ENCODE data around the gene ANKZF1. TPM values are rescaled to one million over a fixed set of nuclear protein-coding genes. Genes with fewer than 3 reads are reported as not detected.
"Not testable (repeated sequence)": the region's sequence is repeated elsewhere in the genome, so short reads cannot be mapped to it uniquely, and the experiment has no call there.

Gene ANKZF1
- total and polyA plus RNA-seq, 2 of the 4 experiments (the other 2 are of a cell fraction): 18.6 to 33.8 TPM

- H3K23ac ChIP-seq (ENCODE audit: low read depth, low read length): peak overlapping the region; percentile 45; the same call in 1 of the 2 replicates
- peaks cover 13% of the 10 kb centered on the region for H3K9me1 ChIP-seq (ENCODE audit: insufficient read depth, low read length)
- no peaks in the 10 kb centered on the region for H3K9me3 ChIP-seq (ENCODE audit: control insufficient read depth, insufficient read depth, low read length)
- WGBS, 2 experiments (ENCODE audit: extremely low coverage in 2 of 2, insufficient read length in 1 of 2): 55% methylated on average over 3 of the region's 12 CpGs; no CpG with 5 or more reads in 1 of the 2 experiments
- H2AK5ac ChIP-seq (ENCODE audit: low read depth, low read length): no peak overlapping the region
- H4K8ac ChIP-seq (ENCODE audit: low read depth in 2 of 2, low read length in 2 of 2): no peak overlapping the region
- peak overlapping the region; percentile 94 for H3K4me2 ChIP-seq (ENCODE audit: low read depth, low read length)
- H3K27ac ChIP-seq (ENCODE audit: insufficient read depth, low read length): no peak overlapping the region
- ChIA-PET POLR2A (ENCODE audit: unreplicated experiment) (no interaction called here), CTCF (interaction anchor here (1.2 kb wide), 1 partner anchor 23 kb away, joined by 4 read pairs; no protein-coding TSS in a partner anchor)
- no peak overlapping the region for H4K5ac ChIP-seq (ENCODE audit: low read depth, low read length)
- peaks cover 28% of the 10 kb centered on the region for H3K4me1 ChIP-seq (ENCODE audit: control insufficient read depth, insufficient read depth, low read length)
- peak overlapping the region; percentile 57 for H3K4me3 ChIP-seq (ENCODE audit: insufficient read depth, low read depth, low read length)
- DNase-seq: no peak
- H3K56ac ChIP-seq (ENCODE audit: extremely low read depth, insufficient read depth, low read length): no peak overlapping the region
- 0 out of 2 replicates have a peak, but pooled peaks cover 3% of the 10 kb centered on the region for H4K20me1 ChIP-seq (ENCODE audit: insufficient read depth, low read length)
- TF ChIP-seq NFE2L2 (IDR thresholded peaks at IDR 0.05; ENCODE audit: low read depth, low read length): peak; percentile 39; the same call in 1 of the 2 replicates
- no peak for TF ChIP-seq RAD21 (IDR thresholded peaks at IDR 0.05; ENCODE audit: low read length)
- TF ChIP-seq CEBPB (IDR thresholded peaks at IDR 0.05; ENCODE audit: low read depth, low read length): peak; percentile 78
- no peak for TF ChIP-seq FOS (IDR thresholded peaks at IDR 0.05; ENCODE audit: low read depth, low read length)
- no peak overlapping the region for H2BK15ac ChIP-seq (ENCODE audit: low read depth, low read length)
- H4K91ac ChIP-seq (ENCODE audit: insufficient read depth, low read depth, low read length): no peak overlapping the region
- H2AK9ac ChIP-seq (replicated peaks; ENCODE audit: low read depth, low read length, poor library complexity): no peak overlapping the region
- ATAC-seq (ENCODE audit: low read depth): no peak; the same call in 1 of the 2 replicates
- dilution Hi-C loops (cut with HindIII; ENCODE audit: low sequenced_read_pairs, unreplicated experiment): no loop called here
- no TSS peak for BruUV-seq (replicated peaks)
- no peak overlapping the region for H3K9ac ChIP-seq (ENCODE audit: low read depth, low read length)
- no peak overlapping the region for H2BK120ac ChIP-seq (ENCODE audit: low read depth, low read length)
- H3K79me1 ChIP-seq (ENCODE audit: low read depth in 1 of 2, low read length in 2 of 2): no peaks in the 10 kb centered on the region
- H2BK20ac ChIP-seq (ENCODE audit: low read depth, low read length): no peak overlapping the region
- intact Hi-C loops (cut with micrococcal nuclease): no loop called here
- no peak overlapping the region for H3K18ac ChIP-seq (ENCODE audit: low read depth, low read length)
- H2BK5ac ChIP-seq (ENCODE audit: low read depth, low read length, poor library complexity, severe bottlenecking): no peak overlapping the region
- peaks cover 5% of the 10 kb centered on the region; the same call in 1 of the 2 replicates for H3K36me3 ChIP-seq (ENCODE audit: control insufficient read depth, insufficient read depth, low read length)
- in situ Hi-C loops (cut with MboI; ENCODE audit: low sequenced_read_pairs): no loop called here
- no peak overlapping the region for H3K14ac ChIP-seq (replicated peaks; ENCODE audit: low read depth, low read length)
- no peak overlapping the region for H3K4ac ChIP-seq (ENCODE audit: low read depth, low read length)
- H2AFZ ChIP-seq (replicated peaks; ENCODE audit: low read length, poor library complexity): peak overlapping the region; percentile 87
- peaks cover 19% of the 10 kb centered on the region for H3K27me3 ChIP-seq (ENCODE audit: control insufficient read depth, insufficient read depth, low read length)
Observed at GRCh38 chr2:219254590-219255201, 25.1 kb downstream of the ANKZF1 start.

- H2AK5ac ChIP-seq (ENCODE audit: low read depth, low read length); ATAC-seq (ENCODE audit: low read depth); H4K8ac ChIP-seq (ENCODE audit: low read depth in 2 of 2, low read length in 2 of 2); H2BK120ac ChIP-seq (ENCODE audit: low read depth, low read length); dilution Hi-C loops (cut with HindIII; ENCODE audit: low sequenced_read_pairs, unreplicated experiment); intact Hi-C loops (cut with micrococcal nuclease); H4K20me1 ChIP-seq (ENCODE audit: insufficient read depth, low read length); H2AK9ac ChIP-seq (replicated peaks; ENCODE audit: low read depth, low read length, poor library complexity); H3K27ac ChIP-seq (ENCODE audit: insufficient read depth, low read length); H3K14ac ChIP-seq (replicated peaks; ENCODE audit: low read depth, low read length); H2BK5ac ChIP-seq (ENCODE audit: low read depth, low read length, poor library complexity, severe bottlenecking); H3K4me2 ChIP-seq (ENCODE audit: low read depth, low read length); H2BK15ac ChIP-seq (ENCODE audit: low read depth, low read length); BruUV-seq (replicated peaks); H2AFZ ChIP-seq (replicated peaks; ENCODE audit: low read length, poor library complexity); H3K4me1 ChIP-seq (ENCODE audit: control insufficient read depth, insufficient read depth, low read length); POLR2A ChIA-PET (ENCODE audit: unreplicated experiment); H3K9me3 ChIP-seq (ENCODE audit: control insufficient read depth, insufficient read depth, low read length); H3K23ac ChIP-seq (ENCODE audit: low read depth, low read length); H3K79me1 ChIP-seq (ENCODE audit: low read depth in 1 of 2, low read length in 2 of 2); H2BK20ac ChIP-seq (ENCODE audit: low read depth, low read length); H3K36me3 ChIP-seq (ENCODE audit: control insufficient read depth, insufficient read depth, low read length); H3K4ac ChIP-seq (ENCODE audit: low read depth, low read length); H3K4me3 ChIP-seq (ENCODE audit: insufficient read depth, low read depth, low read length); in situ Hi-C loops (cut with MboI; ENCODE audit: low sequenced_read_pairs); DNase-seq; H4K5ac ChIP-seq (ENCODE audit: low read depth, low read length); H3K18ac ChIP-seq (ENCODE audit: low read depth, low read length); H3K9ac ChIP-seq (ENCODE audit: low read depth, low read length); H3K9me1 ChIP-seq (ENCODE audit: insufficient read depth, low read length); H3K56ac ChIP-seq (ENCODE audit: extremely low read depth, insufficient read depth, low read length); H4K91ac ChIP-seq (ENCODE audit: insufficient read depth, low read depth, low read length): not testable (repeated sequence)
- CTCF ChIA-PET: interaction anchor here (0.8 kb wide), 1 partner anchor 36 kb away, joined by 3 read pairs; no protein-coding TSS in a partner anchor
- WGBS, 2 experiments (ENCODE audit: extremely low coverage in 2 of 2, insufficient read length in 1 of 2): no CpG with 5 or more reads among the region's 10 CpGs
- peaks cover 35% of the 10 kb centered on the region for H3K27me3 ChIP-seq (ENCODE audit: control insufficient read depth, insufficient read depth, low read length)
Observed at GRCh38 chr2:219258942-219259341, 29.3 kb downstream of the ANKZF1 start.
